ENCODE data around the gene SLAIN1. TPM values are rescaled to one million over a fixed set of nuclear protein-coding genes. Genes with fewer than 3 reads are reported as not detected.

Gene SLAIN1
- total and polyA plus RNA-seq, 2 of the 8 experiments (the other 6 are each of a cell fraction or from before 2014, with no cell fraction given): 35.0 to 37.7 TPM

DNA sequence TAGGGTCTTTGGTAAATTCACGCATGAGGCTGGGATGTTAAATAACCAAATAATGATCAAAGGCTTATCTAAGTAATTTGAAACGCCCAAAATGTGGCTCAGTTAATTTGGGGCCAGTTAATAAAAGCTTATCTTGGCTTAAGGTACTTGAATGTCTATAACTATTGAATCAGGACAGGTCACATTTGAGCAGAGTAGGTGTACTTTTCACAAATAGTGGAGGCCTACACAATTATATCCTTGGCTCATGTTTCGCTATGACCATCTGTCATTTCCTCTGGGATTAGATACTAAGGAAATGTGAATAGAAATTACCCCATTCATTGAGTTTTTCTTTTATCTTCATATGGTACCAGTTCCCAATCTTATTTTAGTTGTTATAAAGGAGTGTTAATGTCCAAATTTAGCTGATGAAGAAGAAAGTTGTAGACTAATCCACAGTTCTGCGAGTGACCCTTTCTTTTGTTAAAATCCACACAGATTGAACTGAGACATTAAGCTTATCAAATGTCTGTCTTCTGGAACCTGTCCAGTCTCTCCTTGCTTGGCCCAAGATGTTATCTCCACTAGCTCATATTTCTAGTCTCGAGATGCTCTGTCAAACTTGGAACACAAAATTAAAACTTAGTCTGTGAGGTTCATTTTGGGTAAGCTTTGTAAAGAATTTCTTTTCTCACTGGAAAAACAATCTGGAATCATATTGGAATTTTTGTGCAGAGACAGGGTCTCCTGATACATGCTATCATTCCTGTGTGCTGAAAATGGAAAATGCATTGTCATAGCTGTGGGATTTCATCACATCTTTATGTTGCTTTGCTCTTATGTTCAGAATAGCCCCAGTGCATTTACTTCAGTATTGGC lies 31.0 kb downstream of the SLAIN1 start (continued):
- no peak for TF ChIP-seq RAD21 (IDR thresholded peaks at IDR 0.05 in 1 of 2, conservative IDR thresholded peaks at IDR 0.05 in 1 of 2; ENCODE audit: low read depth in 2 of 2, low read length in 2 of 2)
- no peak for TF ChIP-seq RBBP5 (IDR thresholded peaks at IDR 0.05; ENCODE audit: borderline replicate concordance, low read depth, low read length)
- TF ChIP-seq, protein P1, sequence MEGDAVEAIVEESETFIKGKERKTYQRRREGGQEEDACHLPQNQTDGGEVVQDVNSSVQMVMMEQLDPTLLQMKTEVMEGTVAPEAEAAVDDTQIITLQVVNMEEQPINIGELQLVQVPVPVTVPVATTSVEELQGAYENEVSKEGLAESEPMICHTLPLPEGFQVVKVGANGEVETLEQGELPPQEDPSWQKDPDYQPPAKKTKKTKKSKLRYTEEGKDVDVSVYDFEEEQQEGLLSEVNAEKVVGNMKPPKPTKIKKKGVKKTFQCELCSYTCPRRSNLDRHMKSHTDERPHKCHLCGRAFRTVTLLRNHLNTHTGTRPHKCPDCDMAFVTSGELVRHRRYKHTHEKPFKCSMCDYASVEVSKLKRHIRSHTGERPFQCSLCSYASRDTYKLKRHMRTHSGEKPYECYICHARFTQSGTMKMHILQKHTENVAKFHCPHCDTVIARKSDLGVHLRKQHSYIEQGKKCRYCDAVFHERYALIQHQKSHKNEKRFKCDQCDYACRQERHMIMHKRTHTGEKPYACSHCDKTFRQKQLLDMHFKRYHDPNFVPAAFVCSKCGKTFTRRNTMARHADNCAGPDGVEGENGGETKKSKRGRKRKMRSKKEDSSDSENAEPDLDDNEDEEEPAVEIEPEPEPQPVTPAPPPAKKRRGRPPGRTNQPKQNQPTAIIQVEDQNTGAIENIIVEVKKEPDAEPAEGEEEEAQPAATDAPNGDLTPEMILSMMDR (IDR thresholded peaks at IDR 0.05; ENCODE audit: control extremely low read depth in 1 of 3, insufficient read depth in 1 of 3, low read depth in 1 of 3, low read length in 3 of 3): no peak
- no peak for TF ChIP-seq SAP30 (IDR thresholded peaks at IDR 0.05; ENCODE audit: insufficient read depth, insufficient replicate concordance, low read length)

All from H1 (cell line).